Activated CD8-positive, alpha-beta memory T cell treated with anti-CD3 and anti-CD28 coated beads for 36 hours (primary cell): Measurements from ENCODE around the gene ALDH6A1. TPM values are rescaled to one million over a fixed set of nuclear protein-coding genes. Genes with fewer than 3 reads are reported as not detected.

Experiments
- CTCF ChIA-PET: fragments of 350-600 bp; sonication (Branson Sonifier 250); formaldehyde crosslinking; loops from one replicate; lab custom pipeline; 2021; ENCODE audit warnings: antibody characterized with exemption; lab: Charles Lee
- POLR2A ChIA-PET: fragments of 350-600 bp; sonication (Branson Sonifier 250); formaldehyde crosslinking; loops from one replicate; lab custom pipeline; 2021; ENCODE audit warnings: antibody characterized with exemption; lab: Charles Lee
- total RNA-seq, 2 experiments: library from RNA; stranded (reverse); gene quantifications; one replicate each; pipeline ENCODE4 v1.2.3, GENCODE V29; 2021

ALDH6A1 gene
- total RNA-seq, 2 experiments from 2014 or later: 12.3 to 12.4 TPM

- CTCF ChIA-PET: no interaction called here
- POLR2A ChIA-PET: no interaction called here
Measured at GRCh38 chr14:74064883-74065282, 19.4 kb downstream of the ALDH6A1 start.

- POLR2A ChIA-PET: no interaction called here
Measured at GRCh38 chr14:74064426-74064825, 19.8 kb downstream of the ALDH6A1 start.

GRCh38 chr14:74062809-74063150 lies 21.5 kb downstream of the ALDH6A1 start:
- ChIA-PET CTCF (no interaction called here), POLR2A (no interaction called here)

More at GRCh38 chr14:74064426-74064825, 19.8 kb downstream of the ALDH6A1 start:
- CTCF ChIA-PET: no interaction called here

- POLR2A ChIA-PET: no interaction called here
- CTCF ChIA-PET: no interaction called here
Measured at GRCh38 chr14:74049876-74050495, 34.3 kb downstream of the ALDH6A1 start.

- CTCF ChIA-PET: interaction anchor here (0.6 kb wide), 1 partner anchor 44 kb away, joined by 3 read pairs; no protein-coding TSS in a partner anchor
- POLR2A ChIA-PET: no interaction called here
Measured at GRCh38 chr14:74048281-74048680, 36.0 kb downstream of the ALDH6A1 start.

- POLR2A ChIA-PET: no interaction called here
- CTCF ChIA-PET: no interaction called here
Measured at GRCh38 chr14:74045522-74045921, 38.7 kb downstream of the ALDH6A1 start.

- ChIA-PET CTCF (no interaction called here), POLR2A (no interaction called here)
Measured at GRCh38 chr14:74042296-74042695, 42.0 kb downstream of the ALDH6A1 start.

GRCh38 chr14:74038020-74038859 lies 46.0 kb downstream of the ALDH6A1 start:
- ChIA-PET CTCF (interaction anchor here (0.6 to 1.0 kb wide), 2 partner anchors 20 to 210 kb away, joined by 3 read pairs; no protein-coding TSS in a partner anchor), POLR2A (no interaction called here)

- ChIA-PET CTCF (interaction anchor here (0.6 to 1.0 kb wide), 2 partner anchors 47 to 76 kb away, joined by 3 to 4 read pairs; no protein-coding TSS in a partner anchor), POLR2A (no interaction called here)
Measured at GRCh38 chr14:74035556-74035955, 48.7 kb downstream of the ALDH6A1 start.

GRCh38 chr14:74034572-74034971 lies 49.7 kb downstream of the ALDH6A1 start:
- POLR2A ChIA-PET: interaction anchor here (0.7 kb wide), 1 partner anchor 1222 kb away, joined by 3 read pairs; no protein-coding TSS in a partner anchor
- CTCF ChIA-PET: interaction anchor here (0.6 to 1.0 kb wide), 3 partner anchors 46 to 674 kb away, joined by 3 to 4 read pairs (median 3); no protein-coding TSS in a partner anchor

- ChIA-PET CTCF (no interaction called here), POLR2A (no interaction called here)
Measured at GRCh38 chr14:74029136-74029535, 55.1 kb downstream of the ALDH6A1 start.

GRCh38 chr14:74022346-74022745 lies 61.9 kb downstream of the ALDH6A1 start:
- ChIA-PET POLR2A (no interaction called here), CTCF (no interaction called here)

GRCh38 chr14:74019408-74020137 lies 64.7 kb downstream of the ALDH6A1 start:
- CTCF ChIA-PET: interaction anchor here (0.6 to 1.4 kb wide), 4 partner anchors 68 to 232 kb away, joined by 3 to 4 read pairs (median 3); no protein-coding TSS in a partner anchor
- POLR2A ChIA-PET: interaction anchor here (0.6 to 1.2 kb wide), 6 partner anchors 70 to 422 kb away, joined by 3 to 6 read pairs (median 4); partner anchors contain the start of genes COQ6 and FAM161B

GRCh38 chr14:74018586-74019407 lies 65.5 kb downstream of the ALDH6A1 start, which contains the start of the genes BBOF1 and ENTPD5:
TSS of gene BBOF1 (plus strand) at chr14:74019349. CDS start at chr14:74019479, 130 bp downstream.
TSS of gene ENTPD5 (minus strand) at chr14:74019288. CDS start at chr14:73988102, 31,186 bp downstream.
- ChIA-PET CTCF (interaction anchor here (0.6 to 1.4 kb wide), 5 partner anchors 19 to 233 kb away, joined by 3 to 4 read pairs (median 3); no protein-coding TSS in a partner anchor), POLR2A (interaction anchor here (0.6 to 1.2 kb wide), 8 partner anchors 13 to 422 kb away, joined by 3 to 6 read pairs (median 4); partner anchors contain the start of genes COQ6 and FAM161B)

GRCh38 chr14:74018174-74018585 lies 66.1 kb downstream of the ALDH6A1 start:
- ChIA-PET CTCF (interaction anchor here (0.8 to 1.4 kb wide), 2 partner anchors 19 to 233 kb away, joined by 3 read pairs; no protein-coding TSS in a partner anchor), POLR2A (interaction anchor here (0.7 kb wide), 1 partner anchor 65 kb away, joined by 3 read pairs; no protein-coding TSS in a partner anchor)

- CTCF ChIA-PET: no interaction called here
- POLR2A ChIA-PET: no interaction called here
Measured at GRCh38 chr14:74015963-74016362, 68.3 kb downstream of the ALDH6A1 start.

GRCh38 chr14:74015176-74015575 lies 69.1 kb downstream of the ALDH6A1 start:
- ChIA-PET POLR2A (no interaction called here), CTCF (no interaction called here)

GRCh38 chr14:74014299-74014698 lies 70.0 kb downstream of the ALDH6A1 start:
- ChIA-PET POLR2A (no interaction called here), CTCF (interaction anchor here (0.6 kb wide), 1 partner anchor 228 kb away, joined by 4 read pairs; no protein-coding TSS in a partner anchor)
